SH-SY5Y (cell line): ENCODE data around the gene TRIM24.

Experiments
- GATA2 ChIP-seq: IDR thresholded peaks from 2 replicates; pipeline ENCODE4 v1.6.1; 2011; ENCODE audit warnings: mild to moderate bottlenecking, low read depth, low read length
- GATA3 ChIP-seq: IDR thresholded peaks from 2 replicates; pipeline ENCODE4 v1.6.1; 2011; ENCODE audit warnings: low read depth, mild to moderate bottlenecking, low read length, moderate library complexity

- no peak for TF ChIP-seq GATA2
- TF ChIP-seq GATA3, result no peak
Measured at GRCh38 chr7:138493535-138493934, 33.5 kb downstream of the TRIM24 start.
